ENCODE measurements around the gene ARHGAP31. TPM values are rescaled to one million over a fixed set of nuclear protein-coding genes. Genes with fewer than 3 reads are reported as not detected.

The ARHGAP31 gene
- total RNA-seq, 4 donors from 2014 or later: 20.3 to 38.8 (median 28.8) TPM

DNA sequence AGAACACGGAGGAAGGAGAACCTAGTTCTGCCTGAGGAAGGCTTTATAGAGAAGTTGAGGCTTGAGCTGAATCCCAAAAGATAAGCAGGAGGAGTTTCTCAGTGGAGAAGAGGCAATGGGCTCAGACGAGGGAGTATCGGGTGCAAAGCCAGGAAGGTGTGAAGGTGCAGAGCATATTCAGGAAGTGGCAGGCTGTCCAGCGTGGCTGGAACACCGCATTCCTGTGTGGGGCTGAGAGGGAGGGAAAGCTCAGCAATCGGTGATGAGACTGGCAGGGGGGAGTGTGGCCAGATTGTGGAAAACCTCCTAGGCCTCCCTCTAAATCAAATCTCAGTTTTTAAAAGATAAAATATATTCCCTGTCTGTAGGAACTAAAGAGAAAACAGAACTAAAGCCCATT is 63.0 kb downstream of the ARHGAP31 start:
- TF ChIP-seq, protein P1, sequence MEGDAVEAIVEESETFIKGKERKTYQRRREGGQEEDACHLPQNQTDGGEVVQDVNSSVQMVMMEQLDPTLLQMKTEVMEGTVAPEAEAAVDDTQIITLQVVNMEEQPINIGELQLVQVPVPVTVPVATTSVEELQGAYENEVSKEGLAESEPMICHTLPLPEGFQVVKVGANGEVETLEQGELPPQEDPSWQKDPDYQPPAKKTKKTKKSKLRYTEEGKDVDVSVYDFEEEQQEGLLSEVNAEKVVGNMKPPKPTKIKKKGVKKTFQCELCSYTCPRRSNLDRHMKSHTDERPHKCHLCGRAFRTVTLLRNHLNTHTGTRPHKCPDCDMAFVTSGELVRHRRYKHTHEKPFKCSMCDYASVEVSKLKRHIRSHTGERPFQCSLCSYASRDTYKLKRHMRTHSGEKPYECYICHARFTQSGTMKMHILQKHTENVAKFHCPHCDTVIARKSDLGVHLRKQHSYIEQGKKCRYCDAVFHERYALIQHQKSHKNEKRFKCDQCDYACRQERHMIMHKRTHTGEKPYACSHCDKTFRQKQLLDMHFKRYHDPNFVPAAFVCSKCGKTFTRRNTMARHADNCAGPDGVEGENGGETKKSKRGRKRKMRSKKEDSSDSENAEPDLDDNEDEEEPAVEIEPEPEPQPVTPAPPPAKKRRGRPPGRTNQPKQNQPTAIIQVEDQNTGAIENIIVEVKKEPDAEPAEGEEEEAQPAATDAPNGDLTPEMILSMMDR (IDR thresholded peaks at IDR 0.05; ENCODE audit: low read depth): no peak

DNA sequence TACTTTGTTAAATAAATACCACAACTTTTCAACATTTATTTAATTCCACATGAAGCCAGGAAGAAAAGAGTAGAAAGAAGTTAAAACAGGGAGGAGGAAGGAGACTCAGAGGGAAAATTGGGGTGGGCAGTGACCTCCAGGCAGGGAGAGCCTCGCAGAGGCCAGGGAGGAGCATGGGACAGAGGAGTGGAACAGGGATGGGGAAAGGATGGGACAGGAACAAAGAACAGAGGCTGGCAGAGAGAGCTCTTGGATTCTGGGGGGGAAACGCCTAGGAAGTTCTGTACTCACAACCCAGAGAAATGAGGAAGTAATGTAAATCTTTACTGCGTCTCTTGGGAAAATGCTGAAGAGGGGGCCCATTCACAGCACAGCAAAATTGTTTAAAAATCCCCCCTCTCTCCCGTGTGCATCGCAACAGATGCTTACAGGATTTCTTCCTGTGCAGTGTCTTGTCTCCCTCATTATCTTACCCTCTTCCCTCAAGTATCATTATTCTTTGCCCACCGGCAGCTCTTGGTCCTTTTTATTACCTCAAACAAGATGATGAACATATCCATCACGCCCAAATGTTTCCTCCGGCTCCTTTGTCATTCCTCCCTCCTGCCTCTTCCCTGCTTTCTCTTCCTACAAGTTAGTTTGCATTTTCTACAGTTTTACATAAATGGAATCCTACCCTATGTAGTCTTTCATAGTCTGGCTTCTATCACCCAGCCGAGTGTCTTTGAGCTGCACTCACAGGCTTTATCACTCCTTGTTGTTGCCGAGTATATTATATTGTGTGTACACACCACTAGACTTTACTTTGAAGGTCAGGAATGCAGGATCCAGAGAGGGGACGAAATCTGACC is 65.5 kb downstream of the ARHGAP31 start:
- TF ChIP-seq, protein P1 (IDR thresholded peaks at IDR 0.05; ENCODE audit: low read depth): no peak

DNA sequence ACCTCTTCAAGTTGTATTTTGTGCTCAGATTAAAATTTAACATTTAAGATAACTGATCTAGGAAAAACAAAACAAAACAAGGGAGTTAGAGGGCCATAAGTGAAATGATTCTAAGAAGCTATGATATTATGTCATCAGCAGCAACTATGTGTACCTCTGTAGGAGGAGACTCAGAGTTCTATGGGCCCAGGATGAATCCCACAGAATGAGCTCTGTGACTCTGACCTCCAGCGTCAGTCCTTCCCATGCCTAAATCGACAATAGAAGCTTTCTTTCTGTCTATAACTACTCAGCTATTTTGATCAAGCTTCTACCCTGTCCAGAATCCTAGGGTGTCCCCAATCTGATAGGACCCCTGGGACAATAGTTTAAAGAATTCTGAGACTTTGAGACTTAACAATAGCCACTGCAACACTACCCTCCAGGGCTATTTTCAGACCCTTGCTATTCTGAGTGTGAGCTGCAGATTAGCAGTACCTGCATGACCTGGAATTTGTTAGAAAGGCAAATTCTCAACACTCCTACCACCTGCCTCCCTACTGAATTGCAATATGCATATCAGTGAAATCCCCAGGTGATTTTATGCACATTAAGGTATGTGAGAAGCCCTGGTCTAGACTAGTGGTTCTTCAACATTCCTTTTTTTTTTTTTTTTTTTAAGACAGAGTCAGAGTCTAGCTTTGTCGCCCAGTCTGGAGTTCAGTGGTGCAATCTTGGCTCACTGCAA is 66.7 kb downstream of the ARHGAP31 start:
- TF ChIP-seq, protein P1 (IDR thresholded peaks at IDR 0.05; ENCODE audit: low read depth): no peak

DNA sequence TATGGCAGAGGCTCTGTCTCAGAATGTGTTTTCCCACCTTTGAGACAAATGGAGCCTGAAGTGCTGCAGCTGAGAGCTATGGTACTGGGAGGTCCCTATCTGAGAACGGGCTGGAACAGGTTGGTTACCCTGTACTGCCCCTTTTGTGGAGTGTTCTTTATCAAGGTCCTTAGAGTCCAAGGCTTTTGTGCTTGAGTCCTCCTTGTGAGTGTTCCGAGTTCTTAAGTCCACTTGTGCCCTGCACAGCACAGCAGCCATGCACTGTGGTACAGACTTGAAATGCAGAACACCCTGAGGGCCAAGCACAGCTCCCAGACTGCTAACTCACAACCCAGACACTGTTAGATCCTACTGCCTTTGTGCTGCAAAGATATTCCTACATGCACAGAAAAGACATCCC is 67.8 kb downstream of the ARHGAP31 start:
- TF ChIP-seq, protein P1 (IDR thresholded peaks at IDR 0.05; ENCODE audit: low read depth): no peak

DNA sequence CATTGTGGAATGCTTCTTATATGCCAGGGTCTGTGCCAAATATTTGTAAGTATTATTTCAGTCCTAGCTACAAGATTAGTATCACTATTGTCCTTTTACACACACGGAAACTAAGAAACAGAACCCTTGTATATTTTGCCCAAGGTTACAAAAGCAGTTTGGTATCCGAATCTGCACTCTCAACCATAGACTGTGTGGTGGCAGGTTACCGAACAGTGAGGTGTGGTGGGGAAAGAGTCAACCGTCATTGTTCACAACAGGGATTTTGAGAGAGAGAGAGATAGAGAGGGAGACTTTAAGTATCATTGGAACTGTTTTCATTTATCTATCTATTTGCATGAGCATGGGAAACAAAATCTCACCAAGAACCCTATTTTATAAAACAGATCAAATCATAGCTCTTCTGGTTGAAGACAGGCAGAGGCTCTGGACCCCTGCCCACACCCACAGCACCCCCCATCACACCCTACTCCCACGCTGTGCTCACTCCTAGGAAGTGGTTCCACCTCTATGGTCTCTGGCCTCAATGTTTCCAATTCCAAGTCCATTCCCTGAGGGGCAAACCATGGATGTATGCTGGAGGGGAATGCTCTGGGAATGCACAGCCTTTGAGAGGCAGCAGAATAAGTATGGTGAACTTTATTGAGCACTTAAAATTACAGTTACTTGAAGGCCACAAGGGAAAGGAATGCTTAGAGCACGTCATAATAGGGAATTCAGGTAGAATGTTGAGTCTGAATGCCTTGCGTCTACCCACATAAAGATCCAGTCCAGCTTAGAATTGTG is 69.0 kb downstream of the ARHGAP31 start:
- TF ChIP-seq, protein P1 (IDR thresholded peaks at IDR 0.05; ENCODE audit: low read depth): no peak

DNA sequence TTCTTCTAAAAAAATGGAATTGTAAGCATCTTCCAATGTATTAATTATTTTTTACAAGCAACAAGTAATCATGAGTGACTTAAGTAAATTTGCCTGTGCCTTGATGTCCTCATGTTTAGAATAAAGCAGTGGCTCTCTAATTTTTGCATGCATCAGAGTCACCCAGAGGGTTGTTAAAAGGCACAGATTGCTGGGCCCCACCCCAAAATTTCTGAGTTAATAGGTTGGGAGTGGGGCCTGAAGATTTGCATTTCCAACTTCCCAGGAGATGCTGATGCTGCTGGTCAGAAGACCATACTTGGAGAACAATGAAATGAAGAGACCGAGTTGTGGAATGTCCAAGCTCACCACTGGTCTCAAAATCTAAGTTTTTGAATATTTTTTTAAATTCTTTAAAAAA is 70.2 kb downstream of the ARHGAP31 start:
- TF ChIP-seq, protein P1 (IDR thresholded peaks at IDR 0.05; ENCODE audit: low read depth): no peak

All from subcutaneous adipose tissue (tissue), 4 donors.